HTR-8/SVneo (cell line): ENCODE data around the gene DMAP1.
A peak's percentile ranks its signal among the peaks of the same experiment; 100 is the strongest.

ENCODE experiments used
- DNase-seq: peaks from one replicate; pipeline ENCODE4 v3.0.0; 2011; ENCODE audit warnings: low spot score, mixed read lengths; ENCODE audit not compliant: insufficient read length
- FAIRE-seq: peaks from 2 replicates; lab custom pipeline; 2011; peaks lifted over from hg19 to GRCh38; lab: Jason Lieb, UNC

DMAP1 gene

GRCh38 chr1:44227211-44227610, 13.9 kb downstream of the DMAP1 start:
- no peak for DNase-seq
- FAIRE-seq, result no peak

DNA sequence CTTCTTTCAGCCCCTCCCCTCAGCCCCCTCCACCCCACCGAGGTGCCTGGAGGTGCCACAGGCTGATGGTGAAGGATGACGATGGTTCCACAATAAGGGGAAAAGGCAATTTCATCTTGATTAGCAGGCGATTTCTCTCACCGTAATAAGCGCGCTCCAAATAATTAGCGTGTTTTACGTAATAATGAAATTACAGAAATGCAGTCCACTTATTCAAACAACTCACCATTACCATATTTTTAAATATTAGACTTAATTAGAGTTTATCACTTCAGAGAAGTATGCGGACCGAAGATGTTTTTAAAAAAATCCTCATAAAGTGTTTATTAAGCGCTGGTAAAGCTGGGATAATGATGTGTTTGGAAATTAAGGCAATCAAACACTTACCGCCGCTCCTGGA, 14.9 kb downstream of the DMAP1 start:
- FAIRE-seq, result no peak

DNA sequence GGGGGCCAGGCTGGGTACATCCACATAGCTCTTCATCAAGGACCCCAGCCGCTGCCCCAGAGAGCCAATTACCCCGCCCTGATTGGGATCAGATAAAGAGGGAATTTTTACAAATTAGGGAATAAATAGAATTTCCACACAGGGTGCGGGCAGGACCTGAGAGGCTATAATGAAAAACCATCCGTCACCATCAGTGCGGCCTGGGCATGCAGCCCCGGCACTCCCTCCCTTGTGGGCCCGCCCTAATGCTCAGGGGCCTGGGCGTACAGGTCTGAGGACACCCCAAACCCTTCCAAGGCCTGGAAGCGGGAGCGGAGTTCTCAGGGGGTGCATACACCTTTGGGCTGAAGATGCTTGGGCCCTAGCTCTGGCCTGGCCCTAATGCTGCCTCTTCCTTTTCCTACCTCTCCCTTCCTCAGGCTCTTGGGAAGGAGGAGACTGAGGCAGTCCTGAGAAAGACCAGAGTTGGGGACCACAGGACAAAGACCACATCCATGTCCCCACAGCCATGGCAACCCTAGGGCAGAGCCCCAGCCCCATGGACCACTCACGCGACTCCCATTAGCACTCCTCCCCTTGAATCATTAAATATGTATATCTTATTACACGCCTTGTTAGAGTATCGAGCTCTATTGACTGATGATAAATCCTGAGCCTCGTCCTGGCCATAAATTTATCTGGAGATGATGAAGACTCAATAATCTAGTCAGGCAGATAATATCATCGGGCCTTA, 16.3 kb downstream of the DMAP1 start:
- DNase-seq (no peak), FAIRE-seq (no peak)

More for the DNA sequence above, 14.9 kb downstream of the DMAP1 start:
- DNase-seq, result no peak

DNA sequence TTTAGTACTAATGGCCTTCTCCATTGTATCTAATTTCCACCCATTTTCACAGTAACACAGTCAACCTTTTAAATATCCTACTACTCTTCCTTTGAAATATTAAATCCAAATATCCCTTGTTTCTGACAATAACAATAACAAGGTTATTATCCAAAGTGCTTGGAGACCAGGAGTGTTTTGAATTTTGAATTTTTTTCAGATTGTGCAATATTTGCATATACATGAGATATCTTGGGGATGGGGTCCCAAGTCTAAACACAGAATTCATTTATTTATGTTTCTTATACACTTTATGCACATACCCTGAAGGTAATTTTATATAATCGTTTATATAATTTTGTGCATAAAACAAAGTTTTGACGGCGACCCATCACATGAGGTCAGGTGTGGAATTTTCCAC, 17.5 kb downstream of the DMAP1 start:
- FAIRE-seq, result no peak
- no peak for DNase-seq

DNA sequence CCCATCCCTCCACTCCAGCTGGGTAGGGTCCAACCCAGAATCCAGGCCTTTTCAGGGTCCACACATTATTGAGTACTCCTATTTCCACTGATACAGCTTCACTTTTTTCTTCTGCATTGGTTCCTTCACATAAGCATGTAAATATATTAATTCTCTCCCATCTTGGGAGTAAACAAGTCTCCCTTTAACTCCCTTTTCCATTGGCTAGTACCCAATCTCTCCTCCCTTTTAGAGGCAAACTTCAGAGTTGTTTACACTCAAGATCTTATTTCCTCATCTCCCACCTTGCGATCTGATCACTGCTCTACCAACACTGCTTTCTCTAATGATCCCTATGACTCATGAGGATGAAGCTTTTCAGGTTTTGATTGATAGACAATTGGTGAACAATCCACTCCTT, 20.3 kb downstream of the DMAP1 start:
- FAIRE-seq, result no peak
- DNase-seq, result no peak

DNA sequence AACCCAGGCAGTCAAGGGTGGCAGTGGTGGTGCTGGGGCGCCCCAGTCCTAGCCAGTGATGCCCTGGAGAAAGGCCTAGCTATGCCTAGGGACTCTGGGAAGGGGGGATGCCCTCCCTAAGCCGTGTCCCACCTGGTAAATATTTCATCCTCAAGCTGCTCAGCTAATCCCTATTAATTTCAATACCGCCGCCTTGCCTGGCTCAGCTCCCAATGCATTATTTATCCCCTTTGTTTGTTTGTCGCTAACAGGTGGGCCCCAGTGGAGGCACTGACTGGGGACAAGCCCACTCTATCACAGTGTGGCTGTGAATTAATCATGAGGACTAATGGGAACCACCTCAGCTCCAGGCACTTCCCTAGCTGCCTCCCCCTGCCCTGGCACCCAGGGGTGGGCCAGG, 22.5 kb downstream of the DMAP1 start:
- DNase-seq (no peak), FAIRE-seq (no peak)

DNA sequence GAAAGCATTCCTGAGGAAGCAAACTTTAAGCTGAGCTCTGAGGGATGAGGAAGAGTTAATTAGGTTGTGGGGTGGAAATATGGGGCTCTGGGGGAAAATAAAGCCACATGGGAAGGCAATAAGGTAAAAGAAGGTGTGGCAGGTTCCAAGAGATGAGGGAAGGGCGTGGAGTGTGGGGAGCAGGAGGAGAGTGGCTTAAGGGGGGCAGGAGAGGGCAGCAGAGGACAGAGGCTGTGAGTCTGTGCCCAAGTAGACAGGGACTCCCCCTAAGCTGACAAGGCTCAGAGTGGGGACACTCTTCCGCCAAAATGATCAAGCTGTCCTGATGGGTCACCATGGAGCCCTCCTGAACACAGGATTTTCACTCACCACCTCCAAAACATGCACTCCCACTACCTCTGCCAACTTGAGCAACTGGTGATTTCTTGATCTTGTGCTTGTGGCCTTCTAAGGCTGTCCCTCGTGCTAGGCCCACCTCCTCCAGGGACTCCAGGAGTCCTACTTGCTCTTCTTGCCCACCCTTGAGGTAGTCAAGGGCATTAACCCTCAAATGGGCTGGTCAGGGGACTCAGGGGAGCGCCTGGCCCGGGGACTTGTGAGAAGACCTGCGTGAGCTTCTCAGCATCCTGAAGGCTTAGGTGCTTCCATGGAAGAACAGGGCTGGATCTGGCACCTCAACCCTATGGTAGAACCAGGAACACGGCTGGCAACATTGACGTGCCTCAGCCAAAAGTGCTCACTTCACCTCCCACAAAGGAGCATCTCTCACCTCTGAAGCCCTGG, 23.4 kb downstream of the DMAP1 start:
- FAIRE-seq, result no peak
- no peak for DNase-seq

GRCh38 chr1:44237721-44238457, 24.6 kb downstream of the DMAP1 start:
- FAIRE-seq (no peak), DNase-seq (peak; percentile 74)

- DNase-seq, result no peak
- FAIRE-seq, result no peak
Observed at GRCh38 chr1:44238660-44239059, 25.4 kb downstream of the DMAP1 start.

GRCh38 chr1:44239331-44239960, 26.2 kb downstream of the DMAP1 start:
- DNase-seq, result peak; percentile 54
- FAIRE-seq, result peak; percentile 28

GRCh38 chr1:44239961-44240371, 26.7 kb downstream of the DMAP1 start:
- FAIRE-seq, result no peak
- DNase-seq, result no peak

DNA sequence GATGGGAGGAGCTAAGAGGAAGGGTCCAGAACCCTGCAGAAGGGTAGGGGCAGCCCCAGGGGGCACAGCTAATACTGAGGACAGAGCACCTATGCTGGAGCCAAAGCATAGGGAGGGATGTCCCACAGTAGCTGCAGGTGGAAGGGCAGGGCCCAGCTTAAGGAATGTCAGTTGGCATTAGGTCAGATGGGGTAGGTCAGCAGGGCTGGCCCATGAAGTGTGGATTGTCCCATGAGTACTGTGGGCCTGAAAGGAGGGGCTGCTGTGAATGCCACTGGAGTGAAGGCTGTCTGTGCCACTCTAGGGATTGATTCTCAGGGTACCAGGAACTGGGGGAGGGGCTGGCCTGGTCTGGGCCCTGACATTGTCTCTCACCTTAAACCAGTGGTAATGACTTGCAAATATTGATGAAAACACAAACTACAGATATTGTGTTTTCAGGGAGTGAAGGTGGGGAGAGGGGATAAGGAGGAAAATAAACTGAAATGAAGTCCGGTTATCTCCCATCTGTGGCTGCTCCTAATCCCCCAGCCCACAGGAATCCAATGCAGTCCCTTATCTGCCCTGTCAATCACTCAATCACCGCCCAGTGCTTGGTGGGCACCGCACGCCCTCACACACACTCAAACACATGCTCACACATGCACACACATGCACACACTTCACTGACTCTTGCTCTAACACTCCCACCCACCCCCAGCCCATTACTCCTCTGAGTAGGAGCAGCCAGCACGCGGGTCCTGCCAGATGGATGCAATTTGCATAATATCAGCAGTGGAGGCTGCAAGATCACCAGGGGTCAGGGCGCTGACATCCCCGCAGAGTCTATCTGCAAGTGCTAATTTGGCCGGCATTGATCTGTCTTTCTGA, 27.8 kb downstream of the DMAP1 start:
- FAIRE-seq (no peak), DNase-seq (no peak)

DNA sequence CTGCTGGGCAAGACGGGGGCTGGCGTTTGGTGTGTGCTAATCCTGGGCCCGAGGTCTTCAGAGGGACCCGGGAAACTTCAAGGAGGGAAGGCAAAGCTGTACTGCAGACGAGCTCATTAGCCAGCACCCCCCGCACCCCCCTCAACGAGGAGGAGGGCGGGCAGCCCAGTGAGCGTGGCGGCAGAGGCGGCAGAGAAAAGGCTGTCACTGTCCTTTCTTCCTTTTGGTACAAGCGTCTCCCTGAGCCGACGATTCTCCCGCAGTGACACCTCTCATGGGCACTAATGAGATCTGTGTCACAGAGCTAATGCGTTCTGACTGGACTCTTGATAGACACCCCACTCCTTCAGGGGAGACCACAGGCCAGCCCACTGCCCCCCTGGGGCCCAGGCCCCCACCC, 29.5 kb downstream of the DMAP1 start:
- no peak for FAIRE-seq
- no peak for DNase-seq

GRCh38 chr1:44243782-44244495, 30.7 kb downstream of the DMAP1 start:
- DNase-seq (no peak), FAIRE-seq (no peak)

DNA sequence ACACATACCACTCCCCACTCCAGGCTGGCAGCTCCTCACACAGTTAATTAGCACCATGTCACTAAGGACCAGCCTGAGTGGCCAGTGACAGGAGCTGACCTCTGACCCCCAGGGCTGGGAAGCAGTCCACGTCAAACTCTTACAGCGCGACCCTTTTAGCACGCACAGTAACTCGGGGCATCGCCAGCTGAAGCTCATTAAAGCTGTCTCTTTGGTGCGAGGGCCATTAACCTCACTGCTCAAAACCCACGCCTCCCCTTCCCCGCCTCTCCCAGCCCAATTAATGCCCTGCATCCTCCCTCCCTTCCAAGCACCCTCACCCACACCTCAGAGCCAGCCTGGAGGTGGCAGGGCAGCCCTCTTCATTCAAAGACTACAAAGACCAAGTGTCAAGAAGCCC, 31.7 kb downstream of the DMAP1 start:
- FAIRE-seq (no peak), DNase-seq (no peak)

DNA sequence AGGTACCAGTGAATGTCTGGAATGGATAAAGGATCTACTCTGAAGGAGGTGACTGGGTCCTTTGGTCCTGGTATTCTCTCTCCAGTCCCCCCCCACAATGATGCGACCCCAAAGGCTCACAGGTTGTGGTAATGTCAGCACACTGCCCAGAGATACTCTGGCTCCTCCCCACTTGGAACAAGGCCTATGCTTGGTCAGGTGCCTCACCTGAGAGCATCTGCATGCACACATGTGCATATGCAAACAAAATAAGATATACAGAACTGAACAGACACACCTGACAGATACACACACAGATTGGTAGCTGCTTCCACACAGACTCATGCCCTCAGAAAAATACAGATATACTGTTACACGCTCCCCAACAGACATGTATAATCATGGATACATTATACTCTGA, 33.5 kb downstream of the DMAP1 start:
- DNase-seq, result no peak
- no peak for FAIRE-seq

DNA sequence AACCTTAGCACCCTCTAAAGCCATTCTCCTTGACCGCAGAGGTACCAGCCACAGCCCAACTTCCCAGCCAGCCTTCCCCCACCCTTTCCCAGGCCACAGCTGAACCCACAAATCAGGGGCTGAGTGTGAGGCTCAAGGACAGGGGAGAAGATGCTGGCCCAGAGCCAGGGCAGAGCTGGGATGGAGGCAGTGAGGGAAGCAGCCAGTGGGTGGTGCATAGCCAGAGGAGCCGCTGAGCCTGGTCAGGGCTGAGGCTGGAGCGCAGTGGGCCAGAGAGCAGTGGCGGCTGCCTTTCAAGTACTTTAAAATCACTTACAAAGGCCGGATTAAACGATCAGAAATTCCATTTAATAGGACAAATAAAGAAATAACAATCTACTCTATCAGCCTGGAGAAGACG, 36.3 kb downstream of the DMAP1 start:
- FAIRE-seq, result no peak
- no peak for DNase-seq

GRCh38 chr1:44250068-44250781, 37.0 kb downstream of the DMAP1 start:
- DNase-seq, result no peak
- FAIRE-seq, result no peak
